Measurements from ENCODE around the gene ALDH8A1.

ALDH8A1 gene, protein sequence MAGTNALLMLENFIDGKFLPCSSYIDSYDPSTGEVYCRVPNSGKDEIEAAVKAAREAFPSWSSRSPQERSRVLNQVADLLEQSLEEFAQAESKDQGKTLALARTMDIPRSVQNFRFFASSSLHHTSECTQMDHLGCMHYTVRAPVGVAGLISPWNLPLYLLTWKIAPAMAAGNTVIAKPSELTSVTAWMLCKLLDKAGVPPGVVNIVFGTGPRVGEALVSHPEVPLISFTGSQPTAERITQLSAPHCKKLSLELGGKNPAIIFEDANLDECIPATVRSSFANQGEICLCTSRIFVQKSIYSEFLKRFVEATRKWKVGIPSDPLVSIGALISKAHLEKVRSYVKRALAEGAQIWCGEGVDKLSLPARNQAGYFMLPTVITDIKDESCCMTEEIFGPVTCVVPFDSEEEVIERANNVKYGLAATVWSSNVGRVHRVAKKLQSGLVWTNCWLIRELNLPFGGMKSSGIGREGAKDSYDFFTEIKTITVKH

DNA sequence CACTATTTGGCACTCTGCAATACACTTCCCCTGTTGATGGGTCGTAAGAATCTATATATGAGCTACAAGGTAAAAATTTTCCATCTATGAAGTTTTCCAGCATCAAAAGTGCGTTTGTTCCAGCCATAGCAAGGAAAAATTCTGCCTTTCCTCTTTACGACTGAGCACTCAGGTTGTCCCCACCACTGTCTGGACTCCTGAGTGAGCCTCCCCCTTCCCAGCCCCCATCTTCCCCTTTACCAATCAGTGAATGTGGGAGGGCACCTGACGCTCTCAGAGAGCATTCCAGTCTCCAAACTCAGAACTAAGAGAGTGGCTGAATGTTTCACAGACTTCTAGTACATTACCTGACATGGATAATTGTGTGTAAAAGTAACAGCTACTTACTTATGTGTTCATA is at the start of gene ALDH8A1:
TSS of gene ALDH8A1 (minus strand) at position 175 of the 400 bp plus-strand sequence. CDS start at position 127, 48 bp downstream.
- FAIRE-seq (no peak), DNase-seq (ENCODE audit: low spot score) (no peak)

DNA sequence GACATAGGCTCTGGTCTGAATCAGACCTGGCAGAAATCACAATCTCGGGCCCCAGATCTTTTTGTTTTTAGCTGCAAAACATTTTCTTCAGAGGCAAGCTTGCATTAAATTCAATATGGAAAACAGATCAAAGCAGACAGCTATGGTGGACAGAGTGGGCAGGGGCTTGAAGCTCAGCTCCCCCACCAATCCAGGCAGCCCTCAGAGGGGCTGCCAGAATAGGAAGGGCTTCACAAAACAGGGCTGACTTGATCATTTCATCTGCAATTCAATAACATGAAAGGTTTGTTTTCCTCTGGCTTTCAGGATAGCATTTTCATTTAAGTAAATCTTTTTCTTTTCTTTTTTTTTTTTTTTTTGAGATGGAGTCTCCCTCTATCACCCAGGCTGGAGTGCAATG is 49.2 kb upstream of the ALDH8A1 start:
- FAIRE-seq, result no peak

DNA sequence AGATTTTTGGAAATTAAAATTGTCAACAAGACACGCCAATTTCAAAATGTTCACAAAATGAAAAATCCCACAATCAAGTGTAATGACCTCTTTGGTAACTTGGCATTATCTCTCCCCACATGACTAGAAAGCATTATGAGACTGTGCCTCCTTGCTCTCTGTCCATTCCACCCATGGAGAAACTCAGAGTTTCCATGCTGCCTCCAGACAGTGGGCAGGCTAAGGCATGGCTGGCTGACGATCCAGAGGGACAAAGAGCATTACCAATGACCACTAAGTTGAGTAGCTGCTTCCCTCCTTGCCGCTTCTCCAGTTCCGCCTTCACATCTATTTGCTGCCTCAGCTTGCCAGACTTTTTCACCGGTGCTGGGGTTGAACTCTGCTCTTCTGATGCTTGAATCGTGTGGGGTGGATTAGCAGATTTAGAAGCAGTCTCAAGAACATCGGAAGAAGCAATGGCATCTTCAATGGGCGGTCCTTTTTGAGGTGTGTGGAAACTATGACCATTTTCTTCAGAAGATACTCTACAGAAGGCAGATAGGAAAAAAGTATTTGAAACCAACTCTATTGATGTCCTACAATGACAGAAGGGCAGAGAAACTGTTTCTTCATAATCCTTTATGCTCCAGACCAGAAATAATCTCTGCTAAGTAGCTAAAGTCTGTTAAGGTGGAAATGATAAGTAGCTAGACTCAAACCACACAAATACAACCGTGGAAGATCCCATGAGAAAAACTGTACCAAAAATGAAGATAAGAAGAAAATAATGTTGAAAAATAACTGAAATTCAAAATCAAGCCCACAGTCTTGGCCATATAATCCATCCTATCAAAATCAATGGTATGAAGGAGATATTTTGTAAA is 47.5 kb upstream of the ALDH8A1 start:
- DNase-seq (ENCODE audit: low spot score) (no peak), FAIRE-seq (no peak)

More for the DNA sequence above, 49.2 kb upstream of the ALDH8A1 start:
- no peak for DNase-seq (ENCODE audit: low spot score)

DNA sequence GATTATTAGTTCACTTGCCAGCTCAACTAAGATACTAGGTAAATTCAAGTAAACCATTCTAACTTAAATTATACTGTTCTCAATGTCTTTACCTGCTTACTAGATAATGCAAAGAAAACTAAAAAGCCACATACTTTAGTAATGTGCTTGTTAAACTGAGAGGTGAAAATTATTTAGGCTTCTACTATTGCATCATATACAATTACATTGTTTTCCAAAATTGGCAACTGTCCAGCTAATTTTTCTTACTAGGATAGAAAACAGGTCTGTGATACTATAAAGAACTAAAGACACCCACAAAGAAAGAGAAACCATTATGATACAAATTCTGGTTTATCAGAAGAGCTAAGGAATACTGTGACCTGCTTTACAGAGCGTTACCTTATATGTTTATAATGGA is 45.6 kb upstream of the ALDH8A1 start:
- DNase-seq (ENCODE audit: low spot score) (no peak), FAIRE-seq (no peak)

DNA sequence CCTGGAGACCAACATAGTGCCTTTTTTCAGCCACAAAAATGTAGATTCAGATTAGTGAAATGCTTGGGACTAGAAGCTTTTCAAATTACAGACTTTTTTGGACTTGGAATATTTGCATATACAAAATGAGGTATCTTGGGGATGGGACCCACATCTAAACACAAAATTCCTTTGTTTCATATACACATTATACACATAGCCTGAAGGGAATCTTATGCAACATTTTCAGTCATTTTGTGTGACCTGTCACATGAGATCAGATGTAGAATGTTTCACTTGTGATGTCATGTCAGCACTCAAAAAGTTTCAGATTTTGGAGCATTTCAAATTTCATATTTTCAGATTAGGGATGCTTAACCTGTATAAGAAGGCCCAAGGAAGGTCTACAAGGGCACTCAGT is 44.5 kb upstream of the ALDH8A1 start:
- FAIRE-seq (no peak), DNase-seq (ENCODE audit: low spot score) (no peak)

DNA sequence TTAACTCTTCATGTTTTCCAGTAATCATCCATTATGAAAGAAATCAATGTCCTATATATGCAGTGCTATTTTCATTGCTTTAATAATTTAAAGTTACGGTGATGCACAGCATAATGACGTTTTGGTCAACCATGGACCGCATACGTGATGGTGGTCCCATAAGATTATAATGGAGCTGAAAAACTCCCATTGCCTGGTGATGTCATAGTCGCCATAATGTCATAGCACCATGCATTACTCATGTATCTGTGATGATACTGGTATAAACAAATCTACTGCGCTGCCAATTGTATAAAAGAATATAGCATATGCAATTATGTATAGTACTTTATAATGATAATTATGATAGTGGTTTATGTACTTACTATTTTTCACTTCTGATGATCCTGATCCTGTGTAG is 42.3 kb upstream of the ALDH8A1 start:
- no peak for DNase-seq (ENCODE audit: low spot score)

DNA sequence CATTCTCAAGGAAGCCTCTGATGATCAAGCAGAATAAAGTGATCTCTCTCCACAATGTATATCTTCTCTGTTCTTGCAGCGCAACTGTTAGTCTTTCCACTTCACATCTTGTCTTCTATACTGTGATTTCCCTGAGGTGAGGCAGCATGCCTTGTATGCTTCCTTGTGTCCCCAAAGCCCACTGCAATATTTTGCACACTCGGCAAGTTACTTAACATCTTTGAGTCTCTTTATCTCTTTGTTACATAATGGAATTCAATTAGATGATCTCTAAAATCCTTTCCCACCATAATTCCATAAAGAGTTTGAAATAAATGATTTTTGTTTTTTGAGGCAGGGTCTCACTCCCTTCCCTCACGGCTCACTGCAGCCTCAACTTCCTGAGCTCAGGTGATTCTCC is 40.4 kb upstream of the ALDH8A1 start:
- FAIRE-seq (no peak), DNase-seq (ENCODE audit: low spot score) (no peak)

More for the DNA sequence above, 42.3 kb upstream of the ALDH8A1 start:
- FAIRE-seq, result no peak

DNA sequence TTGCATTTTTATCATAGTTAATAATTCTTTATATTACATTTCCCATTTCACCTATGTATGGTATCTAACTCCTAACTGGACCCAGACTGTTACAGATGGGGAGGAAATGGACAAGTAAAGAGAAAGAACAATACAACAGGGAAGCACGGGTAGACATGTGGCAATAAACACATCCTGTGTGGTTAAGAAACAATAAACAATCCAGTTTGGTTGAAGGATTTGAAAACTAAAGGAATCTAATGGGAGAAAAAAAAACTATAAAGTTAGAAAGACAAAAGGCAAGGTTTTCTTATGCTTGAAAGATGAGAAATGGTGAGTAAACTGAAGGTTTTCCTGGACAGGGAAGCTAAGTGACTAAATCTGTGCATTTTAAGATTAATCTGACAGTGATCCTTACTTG is 34.9 kb upstream of the ALDH8A1 start:
- DNase-seq (ENCODE audit: low spot score) (no peak), FAIRE-seq (no peak)

DNA sequence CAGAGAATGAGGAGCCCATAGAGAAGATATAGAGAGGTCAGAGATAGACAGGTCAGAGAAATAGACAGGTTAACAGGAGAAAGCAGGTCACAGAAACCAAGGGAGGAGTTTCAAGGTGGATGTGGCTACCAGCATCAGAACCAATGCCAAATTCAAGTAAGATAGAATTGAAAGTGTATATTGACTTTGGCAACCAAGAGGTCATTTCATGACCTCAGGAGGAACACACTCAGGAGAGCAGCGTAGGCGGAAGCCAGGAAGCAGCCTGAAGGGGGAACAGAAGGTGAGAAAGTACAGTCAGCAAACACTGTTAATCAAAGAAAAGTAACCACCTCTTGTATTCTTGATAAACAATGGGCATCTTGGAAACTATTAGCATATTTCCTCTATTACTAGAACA is 33.9 kb upstream of the ALDH8A1 start:
- no peak for DNase-seq (ENCODE audit: low spot score)
- FAIRE-seq, result no peak

DNA sequence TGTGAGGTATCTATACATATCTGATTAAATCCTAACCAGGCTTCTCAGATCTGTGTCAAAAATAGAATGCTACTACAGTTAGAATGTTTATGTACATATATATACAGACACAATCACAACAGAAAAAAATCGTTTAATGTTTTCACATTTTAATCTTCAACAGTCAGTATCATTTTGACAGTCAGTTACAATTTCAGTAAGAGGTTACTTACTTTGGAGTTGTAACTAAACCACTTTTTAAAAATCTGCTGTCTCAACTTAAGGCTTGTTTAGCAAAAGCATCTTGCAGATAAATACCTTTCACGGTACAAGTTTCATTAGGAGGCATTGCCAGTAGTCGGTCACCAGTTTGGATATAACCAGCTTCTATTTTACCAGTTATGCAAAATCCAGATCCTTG is 32.3 kb upstream of the ALDH8A1 start:
- DNase-seq (ENCODE audit: low spot score) (no peak), FAIRE-seq (no peak)

DNA sequence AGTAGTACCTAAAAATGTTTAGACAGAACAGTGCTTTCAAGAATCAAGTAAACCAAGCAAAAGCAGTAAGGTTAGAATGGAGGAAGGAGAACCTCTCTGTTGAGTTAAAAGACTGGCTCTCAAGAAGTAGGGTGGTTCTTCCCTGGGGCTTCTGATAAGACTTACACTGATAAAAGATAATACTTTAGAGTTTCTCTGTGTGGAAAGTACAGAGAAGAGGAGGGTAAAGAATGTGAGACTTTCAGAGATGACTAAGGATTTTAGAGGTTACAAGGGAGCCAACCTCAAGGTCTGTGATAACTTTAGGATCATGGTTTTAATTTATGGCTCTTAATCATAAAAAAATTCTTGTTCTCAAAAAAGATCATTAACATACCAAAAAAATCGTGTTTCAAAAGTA is 30.9 kb upstream of the ALDH8A1 start:
- DNase-seq (ENCODE audit: low spot score) (no peak), FAIRE-seq (no peak)

DNA sequence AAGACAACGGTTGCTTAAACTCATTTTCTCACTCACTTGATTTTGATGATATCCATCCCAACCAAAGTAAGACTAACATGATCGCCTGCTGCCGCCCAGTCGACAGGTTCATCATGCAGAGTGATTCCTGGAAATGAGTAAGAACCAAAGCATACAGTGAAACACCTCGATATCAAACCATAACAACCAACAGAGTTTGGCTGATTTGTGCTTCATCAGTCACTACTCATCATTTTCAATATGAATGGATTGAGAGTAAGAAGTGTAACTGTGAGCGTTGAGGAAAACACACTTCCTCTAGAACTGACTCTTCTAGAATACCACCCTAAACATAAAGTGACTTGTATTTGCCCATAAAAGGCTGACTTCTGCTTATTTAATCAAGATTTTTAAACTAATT is 29.2 kb upstream of the ALDH8A1 start:
- no peak for DNase-seq (ENCODE audit: low spot score)
- FAIRE-seq, result no peak

DNA sequence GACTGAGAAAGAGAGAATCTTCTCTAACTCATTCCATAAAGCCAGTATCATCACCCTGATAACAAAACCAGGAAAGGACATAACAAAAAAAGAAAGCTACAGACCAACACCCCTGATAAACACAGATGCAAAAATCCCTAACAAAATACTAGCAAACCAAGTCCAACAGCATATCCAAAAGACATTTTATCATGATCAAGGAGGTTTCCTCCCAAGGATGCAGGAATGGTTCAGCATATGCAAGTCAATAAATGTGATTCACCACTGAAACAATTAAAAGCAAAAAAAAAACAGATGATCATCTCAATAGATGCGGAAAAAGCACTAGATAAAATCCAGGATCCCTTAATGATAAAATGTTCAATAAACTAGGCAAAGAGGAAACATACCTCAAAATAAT is 24.5 kb upstream of the ALDH8A1 start:
- no peak for DNase-seq (ENCODE audit: low spot score)
- FAIRE-seq, result no peak

DNA sequence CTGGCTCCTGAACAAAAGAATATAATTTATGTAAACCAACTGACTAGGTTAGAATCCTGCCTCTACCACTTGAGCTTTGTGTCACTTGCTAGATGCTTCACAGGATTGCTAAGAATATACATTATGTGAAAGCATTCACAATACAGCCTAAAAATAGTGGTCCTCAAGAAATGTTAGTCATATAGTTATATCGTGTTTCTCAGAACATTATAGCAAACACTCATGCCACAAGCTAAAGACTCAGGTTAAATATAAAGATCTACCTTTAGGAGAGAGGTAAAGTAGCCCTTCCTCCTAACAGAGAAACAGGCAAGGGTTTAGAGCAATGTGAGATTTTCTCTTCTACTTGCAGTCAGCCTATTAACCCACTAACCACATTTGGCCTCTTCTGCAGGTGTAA is 17.8 kb upstream of the ALDH8A1 start:
- DNase-seq (ENCODE audit: low spot score), result no peak
- no peak for FAIRE-seq

DNA sequence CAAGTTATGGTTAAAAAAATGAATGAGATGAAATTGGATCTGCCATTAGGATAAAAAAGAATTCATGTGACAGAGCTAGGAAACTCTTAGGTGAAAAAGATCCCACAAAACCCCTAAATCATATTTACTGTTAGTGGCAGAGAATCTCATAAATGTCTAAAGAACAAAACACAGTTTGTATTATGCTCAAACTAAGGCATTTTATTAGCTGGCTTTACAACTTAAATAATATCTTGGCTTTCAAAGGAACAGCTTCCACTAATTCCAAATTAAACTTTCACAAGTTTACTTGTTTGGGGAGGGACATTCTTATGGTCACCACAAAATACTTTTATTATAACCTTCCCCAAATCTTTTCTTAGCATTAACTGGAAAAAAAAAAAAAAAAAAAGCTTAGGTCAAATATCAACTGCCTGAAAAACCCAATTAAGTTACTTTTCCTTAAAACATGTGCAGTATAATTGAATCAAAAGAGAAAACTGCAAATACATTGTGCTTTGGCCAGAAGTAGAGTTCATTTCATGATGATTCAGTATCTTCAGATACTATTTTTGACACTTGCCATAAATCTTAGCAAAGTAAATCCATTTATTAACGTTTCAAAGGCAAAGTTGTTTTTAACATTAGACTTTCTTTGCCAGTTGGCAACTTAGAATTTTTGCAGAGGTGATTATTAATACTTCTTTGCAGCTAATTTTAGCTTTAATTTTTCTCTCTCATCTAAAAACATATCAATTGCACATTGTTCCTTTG is 14.7 kb upstream of the ALDH8A1 start:
- FAIRE-seq (no peak), DNase-seq (ENCODE audit: low spot score) (no peak)

DNA sequence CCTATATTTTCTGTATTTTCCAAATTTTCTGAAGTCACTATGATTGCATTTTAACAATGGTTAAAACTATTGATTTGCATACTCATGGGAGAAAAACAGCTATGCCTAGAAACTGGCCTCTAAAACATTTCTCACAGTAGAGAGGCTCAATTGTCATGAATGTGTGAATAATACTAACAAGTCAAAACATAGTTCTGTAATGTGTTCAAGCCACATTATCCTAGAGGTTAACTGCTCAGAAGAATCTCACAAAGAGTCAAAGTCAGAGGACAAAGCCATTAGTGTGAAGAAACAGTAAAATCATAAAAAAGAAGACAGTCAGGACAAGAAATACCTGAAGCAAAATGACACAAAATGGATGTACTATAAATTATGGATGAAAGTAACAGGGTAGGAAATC is 12.5 kb upstream of the ALDH8A1 start:
- DNase-seq (ENCODE audit: low spot score) (no peak), FAIRE-seq (no peak)

DNA sequence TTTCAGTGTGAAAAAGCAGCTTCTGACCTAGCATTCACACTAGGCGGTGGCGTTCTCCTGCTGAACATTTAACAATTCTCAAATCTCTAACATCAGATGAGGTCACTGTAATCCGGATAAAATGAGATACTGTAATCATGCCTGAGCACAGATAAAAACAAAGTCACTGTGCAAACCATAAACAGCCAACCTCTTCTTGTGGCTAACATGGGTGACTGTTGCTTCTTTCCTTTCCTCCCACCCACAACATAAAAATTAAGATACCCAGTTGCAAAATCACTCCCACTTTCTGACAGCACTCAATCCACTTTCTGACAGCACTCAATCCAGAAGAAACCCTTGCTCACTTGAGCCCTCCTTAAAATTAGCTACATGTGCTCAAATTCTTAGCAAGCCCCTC is 11.5 kb upstream of the ALDH8A1 start:
- no peak for DNase-seq (ENCODE audit: low spot score)
- FAIRE-seq, result no peak

DNA sequence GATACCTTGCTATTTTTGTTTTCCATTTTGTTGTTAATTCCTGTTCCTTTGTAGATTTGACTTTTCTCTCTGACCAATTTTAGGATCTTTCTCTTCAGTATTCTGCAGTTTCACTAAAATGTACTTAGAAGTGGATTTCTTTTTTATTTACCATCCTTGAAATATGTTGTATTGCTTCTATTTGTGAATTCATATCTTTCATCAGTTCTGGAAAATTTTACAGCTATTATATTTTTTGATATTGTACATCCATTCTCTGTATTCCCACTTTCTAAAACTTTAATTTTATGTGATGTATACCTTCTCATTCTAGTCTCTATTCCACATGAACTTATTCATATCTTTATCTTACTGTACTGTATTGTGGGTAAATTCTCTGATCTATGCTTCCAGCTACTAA is 9.7 kb upstream of the ALDH8A1 start:
- FAIRE-seq (no peak), DNase-seq (ENCODE audit: low spot score) (no peak)

DNA sequence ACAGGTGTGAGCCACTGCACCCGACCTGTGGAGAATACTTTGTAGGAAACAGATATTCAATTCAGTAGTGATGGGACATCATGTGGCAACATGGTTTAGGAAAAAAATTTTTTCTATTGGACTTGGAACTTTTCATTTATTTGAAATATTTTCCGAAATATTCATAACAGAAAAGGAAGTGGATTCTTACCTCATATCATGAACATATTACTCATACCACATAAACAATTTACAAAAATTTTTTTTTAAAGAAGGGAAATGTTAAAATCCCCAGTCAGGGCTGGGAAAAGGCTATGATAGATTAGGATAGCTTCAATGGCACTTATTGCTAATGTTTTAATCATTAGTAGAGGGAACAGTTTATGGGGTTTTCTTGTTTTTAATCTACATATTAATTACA is 6.8 kb upstream of the ALDH8A1 start:
- DNase-seq (ENCODE audit: low spot score) (no peak), FAIRE-seq (no peak)

DNA sequence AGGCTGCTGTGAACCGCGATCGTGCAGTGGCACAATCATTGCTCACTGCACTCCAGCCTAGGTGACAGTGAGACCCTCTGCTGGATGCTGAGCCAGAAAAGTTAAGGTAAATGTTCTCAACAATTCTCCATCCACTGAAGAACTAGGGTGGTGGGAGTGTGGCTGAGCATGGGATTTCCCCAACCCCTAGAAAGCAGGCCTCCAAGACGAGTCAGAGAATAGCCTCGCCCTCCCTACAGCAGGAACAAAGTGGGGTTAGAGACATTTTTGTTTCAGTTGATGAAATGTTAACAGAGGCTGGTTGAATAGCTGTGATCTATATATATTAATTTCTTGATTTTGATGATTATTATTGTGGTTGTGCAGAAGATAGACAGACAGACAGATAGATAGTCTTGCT is 6.1 kb upstream of the ALDH8A1 start:
- FAIRE-seq (no peak), DNase-seq (ENCODE audit: low spot score) (no peak)

DNA sequence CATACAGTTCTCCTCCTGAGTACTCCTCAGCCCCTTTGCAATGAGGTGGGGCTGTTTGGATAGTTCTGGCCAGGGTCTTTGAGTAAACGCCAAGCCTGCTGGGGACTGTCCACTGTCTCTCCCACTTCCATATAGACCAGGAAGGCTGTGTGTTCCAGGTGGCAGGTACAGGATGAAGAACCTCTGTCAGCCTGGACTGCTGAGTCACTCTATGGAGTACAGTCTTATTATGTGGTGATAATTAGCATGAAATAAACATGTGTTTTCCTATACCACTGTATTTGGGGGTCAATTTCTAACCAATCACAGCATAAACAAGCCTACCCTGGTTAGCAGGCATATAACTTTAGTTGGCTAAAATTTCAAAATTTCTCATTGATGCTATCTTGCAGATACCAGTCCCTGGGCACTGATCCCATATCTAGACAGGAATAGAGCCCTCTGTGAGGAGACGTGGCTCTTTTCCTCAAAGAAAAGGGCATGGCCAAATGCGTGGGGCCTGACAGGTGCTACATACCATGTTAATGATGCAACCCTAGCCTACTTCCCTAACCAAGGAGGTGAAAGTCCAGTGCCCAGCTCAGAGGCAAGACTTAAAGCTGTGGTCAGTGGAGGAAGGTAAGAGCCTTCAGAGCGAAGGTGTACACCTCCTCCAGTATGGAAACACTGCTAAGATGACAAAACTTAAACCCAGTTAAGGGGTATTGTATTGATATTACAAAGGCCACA is 4.5 kb upstream of the ALDH8A1 start:
- DNase-seq (ENCODE audit: low spot score), result no peak
- FAIRE-seq, result no peak
